Lung microvascular endothelial cell (primary cell): ENCODE measurements around the gene ACSF3. TPM values are rescaled to one million over a fixed set of nuclear protein-coding genes. Genes with fewer than 3 reads are reported as not detected.
"Not testable (repeated sequence)": the region's sequence is repeated elsewhere in the genome, so short reads cannot be mapped to it uniquely, and the experiment has no call there.

Experiments used
- DNase-seq, 2 donors: peaks; one replicate each; pipeline versions ENCODE4 v3.0.0 to v3.0.0-alpha.2; 2010; ENCODE audit warnings: low read depth in 2 of 2
- total RNA-seq: library from RNA; depleted of rRNA; stranded (reverse); fragments of >200 nt; gene quantifications from 2 replicates; pipeline ENCODE4 v1.2.1, GENCODE V29; 2014

The ACSF3 gene
- total RNA-seq, 1 donor from 2014 or later: 13.9 TPM

DNA sequence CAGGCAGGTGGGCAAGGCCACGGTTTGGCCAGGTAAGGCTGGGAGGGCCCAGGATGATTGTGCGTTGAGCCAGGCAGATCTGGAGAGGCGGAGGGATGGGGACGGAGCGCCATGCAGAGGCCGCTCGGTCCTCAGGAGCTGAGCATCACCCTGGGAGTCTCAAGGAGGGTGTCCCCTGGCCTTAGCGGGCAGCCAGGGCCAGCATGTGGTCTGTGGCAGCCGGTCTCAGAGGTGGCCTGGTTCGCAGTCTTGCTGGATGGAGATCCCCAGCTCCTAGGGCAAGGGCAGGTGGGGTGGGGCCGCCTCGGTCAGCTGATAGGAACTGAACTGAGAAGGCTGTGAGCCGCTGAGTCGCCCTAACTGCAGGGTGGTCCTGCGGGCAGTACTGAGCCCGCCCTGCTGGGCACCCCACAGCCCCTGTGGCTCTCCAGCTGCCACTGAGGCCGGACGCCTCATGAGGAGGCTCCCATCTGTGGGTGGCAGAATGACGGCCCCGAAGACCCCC, 66.2 kb downstream of the ACSF3 start:
- DNase-seq: no peak

- no peak for DNase-seq
These were observed 67.5 kb downstream of the ACSF3 start for GRCh38 chr16:89160977-89161701.

- no peak for DNase-seq
These were observed 68.4 kb downstream of the ACSF3 start for GRCh38 chr16:89161763-89162713.

- no peak for DNase-seq
These were observed 69.6 kb downstream of the ACSF3 start for GRCh38 chr16:89163297-89163696.

DNA sequence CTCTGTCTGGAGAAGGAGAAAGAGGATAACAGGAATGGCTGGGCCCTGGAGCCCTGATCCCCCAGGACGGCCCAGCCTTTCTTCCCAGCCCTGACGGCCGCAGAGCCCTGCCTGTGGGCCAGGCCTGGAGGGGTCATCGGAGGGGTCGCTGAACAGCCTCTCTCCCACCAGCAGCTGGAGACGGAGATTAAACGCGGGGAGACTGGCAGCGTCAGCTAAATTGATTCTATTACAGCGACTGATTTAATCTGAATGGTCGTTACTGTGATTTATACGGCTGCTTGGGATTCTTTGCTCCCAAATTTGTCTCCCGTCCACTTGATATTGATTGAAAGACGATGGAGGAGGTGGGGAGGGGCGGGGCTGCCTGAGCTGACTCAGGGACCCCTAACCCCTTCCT, 70.8 kb downstream of the ACSF3 start:
- DNase-seq: no peak

- no peak for DNase-seq
These were observed 71.4 kb downstream of the ACSF3 start for GRCh38 chr16:89164847-89165680.

GRCh38 chr16:89165681-89165979, 72.0 kb downstream of the ACSF3 start:
- DNase-seq: not testable (repeated sequence)

- no peak for DNase-seq
These were observed 73.2 kb downstream of the ACSF3 start for GRCh38 chr16:89166696-89167424.

DNA sequence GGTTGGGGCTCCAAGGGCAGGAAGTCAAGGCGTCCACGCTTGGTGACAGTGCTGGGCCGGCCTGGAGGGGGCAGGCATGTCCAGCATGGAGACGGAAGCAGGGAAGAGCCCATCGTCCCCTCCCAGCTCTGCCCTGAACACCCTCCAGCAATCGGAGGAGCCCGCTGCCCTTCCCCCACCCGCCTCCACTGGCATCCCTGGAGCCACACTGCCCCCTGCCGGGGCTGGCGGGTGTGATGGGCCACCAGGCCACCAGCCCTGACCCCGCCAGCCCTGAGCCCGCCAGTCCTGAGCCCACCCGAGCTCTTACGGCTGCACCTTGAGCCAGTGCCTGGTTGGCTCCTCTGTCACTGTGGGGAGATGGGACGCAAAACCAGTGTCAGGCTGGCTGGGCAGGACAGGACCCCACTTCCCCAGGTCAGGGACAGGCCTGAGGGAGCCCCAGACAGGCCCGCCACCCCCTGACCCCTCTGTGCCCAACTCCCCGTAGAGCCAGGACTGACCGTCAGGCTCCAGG, 73.8 kb downstream of the ACSF3 start:
- DNase-seq: peak; percentile 50 to 78

- DNase-seq: no peak
These were observed 74.9 kb downstream of the ACSF3 start for GRCh38 chr16:89168381-89169189.

DNA sequence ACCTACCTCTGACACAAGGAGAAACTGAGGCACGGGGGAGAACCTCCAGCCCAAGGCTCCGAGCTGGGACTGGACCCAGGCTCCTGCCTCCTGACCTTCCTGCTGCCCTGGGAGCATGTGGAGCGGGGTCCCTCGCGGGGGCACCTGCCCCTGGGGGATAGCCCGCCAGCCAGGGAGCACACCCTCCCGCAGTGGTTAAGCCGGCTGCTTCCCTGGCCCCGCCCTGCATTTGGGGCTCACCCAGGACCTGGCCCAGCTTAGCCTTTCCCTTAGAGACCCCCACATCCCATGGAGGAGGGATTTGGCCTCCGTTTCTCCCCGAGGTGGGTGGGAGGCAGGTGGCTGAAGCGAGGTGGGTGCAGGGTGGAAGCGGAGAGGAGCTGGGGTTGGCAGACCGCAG, 76.1 kb downstream of the ACSF3 start:
- DNase-seq: no peak

- no peak for DNase-seq
These were observed 76.9 kb downstream of the ACSF3 start for GRCh38 chr16:89170346-89171215.

DNA sequence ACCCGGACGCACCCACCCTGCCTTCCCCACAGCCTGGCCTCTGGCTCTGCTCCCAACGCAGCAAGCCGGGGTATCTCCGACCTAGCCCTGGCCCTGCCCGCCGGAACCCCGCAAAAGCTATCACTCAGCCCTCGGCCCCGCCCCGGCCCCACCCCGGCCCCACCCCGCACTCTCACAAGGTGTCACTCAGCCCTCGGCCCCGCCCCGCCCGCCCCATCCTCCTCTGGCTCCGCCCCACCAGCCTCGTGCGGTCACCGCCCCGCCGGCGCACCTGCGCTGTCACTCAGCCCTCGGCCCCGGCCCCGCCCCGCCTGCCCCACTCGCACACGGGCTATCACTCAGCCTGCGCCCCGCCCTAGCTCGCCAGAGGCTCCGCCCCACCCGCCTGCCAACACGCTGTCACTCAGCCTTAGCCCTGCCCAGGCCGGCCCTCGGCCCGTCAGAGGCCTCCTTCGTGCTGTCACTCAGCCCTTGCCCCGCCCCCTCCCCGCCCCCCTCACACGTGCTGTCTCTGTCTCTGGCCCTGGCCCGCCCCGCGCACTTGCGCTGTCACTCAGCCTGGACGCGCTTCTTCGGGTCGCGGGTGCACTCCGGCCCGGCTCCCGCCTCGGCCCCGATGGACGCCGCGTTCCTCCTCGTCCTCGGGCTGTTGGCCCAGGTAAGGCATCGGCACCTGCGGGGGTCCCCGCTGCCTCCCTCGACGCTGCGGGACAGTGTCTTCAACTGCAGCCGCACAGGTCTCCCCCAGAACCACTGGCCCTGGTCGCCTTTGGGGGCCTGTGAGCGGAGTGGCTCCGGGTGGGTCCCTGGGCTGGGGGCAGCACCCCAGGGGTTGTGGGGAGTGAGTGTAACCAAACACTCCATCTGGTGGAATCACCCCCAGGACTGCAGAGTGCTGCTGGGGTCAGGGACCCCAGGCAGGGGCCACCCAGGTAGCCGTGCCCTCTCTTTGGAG, 77.8 kb downstream of the ACSF3 start, which contains the start of gene CDH15:
Gene CDH15, plus strand, starts transcription at position 533 of the 955 bp plus-strand sequence. Its CDS starts 84 bp downstream, at position 617.
- peak; percentile 89 to 93 for DNase-seq

- no peak for DNase-seq
These were observed 78.5 kb downstream of the ACSF3 start for GRCh38 chr16:89172171-89172527.

- no peak for DNase-seq
These were observed 79.0 kb downstream of the ACSF3 start for GRCh38 chr16:89172528-89173173.

DNA sequence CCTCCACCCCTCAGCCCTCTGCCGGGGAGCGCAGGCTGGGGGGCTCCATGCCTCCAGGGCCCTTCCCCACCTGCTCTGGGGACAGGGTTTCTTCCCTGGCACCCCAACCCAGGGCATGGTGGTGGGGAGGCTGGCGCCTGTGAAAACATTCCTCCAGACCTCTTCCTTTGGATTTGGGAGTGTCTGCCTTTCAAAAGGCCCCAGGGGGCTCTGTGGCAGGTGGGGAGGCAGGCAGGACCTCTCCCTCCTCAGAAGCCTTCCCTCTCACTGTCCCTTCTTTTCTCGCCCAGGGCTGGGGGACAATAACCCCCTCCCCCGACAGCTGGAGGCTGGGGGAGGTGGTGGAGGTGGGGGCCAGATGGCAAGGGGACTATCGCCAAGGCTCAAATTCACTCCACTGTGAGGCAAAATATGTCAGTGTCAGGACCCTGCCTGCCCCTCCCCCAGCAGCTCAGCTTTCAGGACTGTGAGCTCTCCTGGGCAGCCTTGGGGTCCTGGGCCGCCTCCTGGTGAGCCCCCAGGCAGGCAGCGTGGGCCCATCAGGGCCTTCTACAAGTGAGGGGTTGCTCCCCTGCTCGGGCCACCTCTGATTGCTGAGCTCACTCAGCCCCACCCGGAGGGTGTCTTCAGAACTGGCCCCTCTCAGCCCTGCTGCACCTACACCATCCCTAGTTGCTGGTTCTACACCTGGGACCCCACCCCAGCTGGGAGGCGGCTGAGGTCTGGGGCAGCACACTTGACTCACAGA, 79.7 kb downstream of the ACSF3 start:
- no peak for DNase-seq
